Stimulated activated CD4-positive, alpha-beta T cell treated with anti-CD3 and anti-CD28 coated beads, Interleukin-15, amount 100 ng/mL, for 48 hours (primary cell): Measurements from ENCODE around the gene PIP5K1C.
A peak's percentile ranks its signal among the peaks of the same experiment; 100 is the strongest.
"Not testable (repeated sequence)": the region's sequence is repeated elsewhere in the genome, so short reads cannot be mapped to it uniquely, and the experiment has no call there.

Experiments used
- DNase-seq, 2 donors: peaks; one replicate each; pipeline ENCODE4 v3.0.0-alpha.2; 2020; ENCODE audit warnings: low read depth in 2 of 2

Gene PIP5K1C

GRCh38 chr19:3590991-3591659, 109.1 kb downstream of the PIP5K1C start:
- no peak for DNase-seq

GRCh38 chr19:3589949-3590348, 110.3 kb downstream of the PIP5K1C start:
- no peak for DNase-seq

GRCh38 chr19:3589439-3589838, 110.8 kb downstream of the PIP5K1C start:
- DNase-seq, result no peak

GRCh38 chr19:3586707-3587346, 113.4 kb downstream of the PIP5K1C start:
- no peak for DNase-seq

- peak in 1 of 2 donors; percentile 34 for DNase-seq
Measured at GRCh38 chr19:3586127-3586626, 114.1 kb downstream of the PIP5K1C start.

- no peak for DNase-seq
Measured at GRCh38 chr19:3585301-3586126, 114.8 kb downstream of the PIP5K1C start, which contains the start of gene GIPC3. Gene GIPC3, plus strand, starts transcription at chr19:3585478. Its CDS starts 120 bp downstream, at chr19:3585598.

- not testable (repeated sequence) for DNase-seq
Measured at GRCh38 chr19:3584036-3584802, 116.0 kb downstream of the PIP5K1C start.

- DNase-seq, result not testable (repeated sequence)
Measured at GRCh38 chr19:3581792-3582191, 118.5 kb downstream of the PIP5K1C start.
